GM21515 (cell line): ENCODE results near the gene LRRN3.
"Not testable (repeated sequence)": the region's sequence is repeated elsewhere in the genome, so short reads cannot be mapped to it uniquely, and the experiment has no call there.

ENCODE experiments used
- ATAC-seq: cut with Tn5 transposase; IDR thresholded peaks from one replicate; pipeline ENCODE4 v1.9.1; 2021; ENCODE audit not compliant: unreplicated experiment

The LRRN3 gene

DNA sequence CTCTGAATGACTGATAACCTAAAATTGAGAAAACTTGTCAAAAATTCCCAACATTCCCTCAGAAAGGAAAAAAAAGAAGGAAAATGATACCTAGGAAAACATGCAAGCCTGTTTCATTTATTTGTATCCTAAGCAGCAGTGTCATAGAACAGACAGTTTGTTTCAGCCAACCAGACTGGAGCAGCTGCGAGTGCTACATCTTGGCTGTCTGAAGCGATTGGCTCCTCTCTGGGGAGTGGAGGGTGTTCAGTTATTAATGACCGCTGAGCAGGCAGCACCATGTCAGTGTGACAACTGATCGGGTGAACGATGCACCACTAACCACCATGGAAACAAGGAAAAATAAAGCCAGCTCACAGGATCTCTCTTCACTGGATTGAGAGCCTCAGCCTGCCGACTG lies at the start of gene LRRN3:
LRRN3 (plus strand) TSS at position 282 of the 400 bp plus-strand sequence. CDS start 31,646 bp downstream, outside the sequence.
- ATAC-seq: no peak

DNA sequence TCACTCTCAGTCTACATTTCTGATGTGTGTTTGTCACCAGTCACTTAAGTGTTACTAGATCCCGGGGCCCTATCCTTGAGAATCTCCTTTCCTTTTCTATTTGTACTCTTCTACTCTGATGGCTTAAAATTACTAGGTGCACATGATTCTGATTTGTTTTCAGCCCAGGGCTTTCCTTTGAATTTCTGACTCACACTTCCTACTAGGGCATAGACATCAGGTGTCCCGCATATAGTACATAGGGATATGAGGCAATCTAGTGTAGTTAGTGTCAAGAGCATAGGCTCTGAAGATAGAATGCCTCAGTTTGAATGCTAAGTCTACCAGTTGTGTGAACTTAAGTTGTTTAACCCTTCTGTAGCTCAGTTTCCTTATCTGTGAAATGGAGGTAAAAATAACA lies 49.4 kb upstream of the LRRN3 start:
- no peak for ATAC-seq

DNA sequence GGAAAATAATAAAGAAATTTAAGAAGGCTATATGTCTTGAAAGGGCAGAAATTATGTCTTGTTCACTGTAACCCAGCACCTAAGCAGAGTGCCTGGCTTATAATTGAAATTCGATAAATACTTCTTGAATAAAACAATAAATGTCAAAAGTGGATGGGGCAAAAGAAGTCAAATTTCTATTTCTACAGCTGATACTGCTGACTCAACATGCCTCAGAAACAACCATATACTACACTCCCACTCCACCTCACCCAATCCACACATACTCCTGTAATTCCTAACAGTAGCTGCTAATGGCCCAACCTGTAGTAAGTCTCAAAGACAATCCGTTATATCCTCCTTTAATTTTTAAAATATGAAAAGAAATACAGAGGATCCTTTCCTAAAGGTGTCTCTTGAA lies 48.1 kb upstream of the LRRN3 start:
- ATAC-seq: no peak

DNA sequence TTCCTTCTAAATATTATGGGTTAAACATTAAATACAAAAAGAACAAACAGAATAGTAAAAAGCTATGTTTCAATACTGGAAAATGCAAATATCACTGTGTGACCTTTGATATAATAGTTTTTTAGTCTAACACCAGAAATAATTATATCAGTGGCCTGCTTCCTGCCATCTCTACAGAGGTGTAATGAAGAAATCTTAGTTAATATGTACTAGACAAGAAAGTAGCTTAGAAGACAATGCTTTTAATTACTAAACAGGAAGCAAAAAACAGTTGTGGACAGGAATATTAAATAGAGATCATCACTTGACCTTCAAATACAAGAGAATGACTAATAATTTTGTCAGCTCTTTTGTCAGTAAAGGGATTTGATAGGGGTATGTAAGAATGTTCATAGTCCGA lies 47.4 kb upstream of the LRRN3 start:
- no peak for ATAC-seq

DNA sequence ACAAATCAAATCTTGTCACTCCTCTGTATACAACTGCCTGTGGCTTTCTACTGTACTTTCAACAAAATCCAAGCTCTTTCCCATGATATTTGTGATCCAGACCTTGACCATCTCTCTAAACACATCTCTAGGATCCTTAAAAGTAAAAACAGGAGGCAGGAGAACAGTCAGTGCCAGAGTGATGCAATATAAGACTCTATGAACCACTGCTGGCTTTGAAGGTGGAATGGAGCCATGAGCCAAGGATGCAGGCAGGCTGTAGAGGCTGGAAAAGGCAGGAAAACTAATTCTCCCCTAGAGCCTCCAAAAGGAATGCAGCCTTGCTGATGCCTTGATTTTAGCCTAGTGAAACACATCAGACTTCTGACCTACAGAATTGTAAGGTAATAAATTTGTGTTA lies 45.5 kb upstream of the LRRN3 start:
- no peak for ATAC-seq

DNA sequence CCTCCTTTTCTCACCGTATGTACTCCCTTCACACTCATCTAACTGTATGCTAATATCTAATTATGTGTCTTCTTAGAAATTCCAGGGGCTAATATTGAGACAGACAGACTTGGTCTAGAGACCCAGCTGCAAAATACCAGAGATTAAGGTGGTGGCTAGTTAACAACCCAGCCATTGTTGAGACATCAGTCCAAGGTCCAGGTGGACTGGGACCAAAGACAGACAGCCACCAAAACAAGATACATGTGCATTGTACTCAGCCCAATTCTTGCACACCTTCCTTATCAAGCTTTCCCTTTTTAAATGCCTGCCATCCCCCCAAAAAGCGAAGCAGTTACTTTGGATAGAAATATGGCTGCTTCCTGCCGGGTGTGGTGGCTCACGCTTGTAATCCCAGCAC lies 43.3 kb upstream of the LRRN3 start:
- no peak for ATAC-seq

DNA sequence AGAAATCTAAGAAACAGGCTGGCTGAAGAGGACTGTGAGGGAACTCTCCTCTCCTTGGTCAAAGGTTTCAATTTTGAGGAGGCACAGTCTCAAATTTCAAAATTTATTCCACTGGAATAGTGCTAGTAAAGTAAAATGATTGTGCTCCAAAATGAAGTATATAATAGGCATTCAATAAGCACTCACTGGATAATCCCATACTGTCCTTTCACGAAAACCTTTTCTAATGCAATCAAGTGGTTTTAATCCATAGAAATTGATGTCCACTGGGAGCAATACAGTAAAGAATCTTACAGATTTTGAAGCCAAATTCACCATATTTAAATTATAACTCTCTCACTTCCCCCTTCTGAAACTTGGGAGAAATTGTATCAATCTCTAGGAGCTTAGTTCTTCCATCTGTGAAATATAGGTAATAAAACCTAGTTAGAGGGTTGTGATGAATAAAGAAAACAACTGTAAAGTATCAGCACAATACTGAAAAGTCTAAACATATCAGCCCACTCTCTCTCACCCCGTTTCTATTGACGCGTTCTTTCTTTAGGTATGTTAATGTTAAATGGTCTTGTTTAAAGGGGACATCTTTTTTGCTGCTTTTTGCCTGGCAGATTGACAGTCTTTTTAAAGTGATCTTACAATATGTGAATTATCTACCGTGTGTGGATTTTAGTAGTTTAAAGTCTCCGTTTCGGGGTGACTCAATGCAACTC lies 40.8 kb upstream of the LRRN3 start:
- ATAC-seq: no peak

DNA sequence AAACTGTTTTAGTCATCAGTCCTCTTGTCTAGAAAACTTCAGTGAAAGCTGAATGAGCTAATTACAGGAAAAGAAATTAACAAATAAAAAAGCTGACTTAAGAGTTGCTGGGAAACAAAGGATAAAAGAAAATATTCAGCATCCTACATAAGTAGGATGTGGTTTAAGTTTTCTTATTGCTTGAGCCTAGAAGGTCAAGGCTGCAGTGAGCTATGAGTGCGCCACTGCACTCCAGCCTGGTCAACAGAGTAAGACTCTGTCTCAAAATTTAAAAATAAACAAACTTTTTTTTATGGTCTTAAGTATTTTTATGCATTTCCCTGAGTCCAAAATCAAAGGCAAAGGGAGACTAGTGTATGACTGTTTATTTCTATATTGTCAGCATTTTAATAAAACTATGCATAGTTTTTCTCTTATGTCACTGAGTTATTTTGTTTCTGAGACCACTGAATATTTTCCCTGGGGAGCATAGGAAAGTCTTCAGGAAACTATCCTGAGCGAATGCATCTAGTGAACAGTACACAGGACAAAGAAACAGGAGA lies 40.0 kb upstream of the LRRN3 start:
- no peak for ATAC-seq

DNA sequence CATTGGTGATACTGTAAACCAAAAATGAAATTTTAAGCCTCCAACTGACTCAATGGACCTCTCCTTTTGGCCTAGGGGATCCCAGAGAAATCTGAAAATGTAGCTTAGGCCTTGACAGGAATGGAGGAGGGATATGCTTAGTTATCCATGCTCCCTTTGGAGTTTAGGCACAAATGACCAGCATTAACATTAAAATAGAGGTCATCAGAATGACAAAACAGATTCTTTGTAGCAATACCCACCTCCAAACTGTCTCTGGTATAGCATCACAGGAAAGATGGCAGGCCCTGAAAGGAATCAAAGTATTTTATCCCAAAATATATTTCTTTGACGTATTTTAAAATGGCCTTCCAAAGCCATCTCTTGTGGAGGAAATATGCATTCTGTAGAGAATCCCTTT lies 39.1 kb upstream of the LRRN3 start:
- no peak for ATAC-seq

DNA sequence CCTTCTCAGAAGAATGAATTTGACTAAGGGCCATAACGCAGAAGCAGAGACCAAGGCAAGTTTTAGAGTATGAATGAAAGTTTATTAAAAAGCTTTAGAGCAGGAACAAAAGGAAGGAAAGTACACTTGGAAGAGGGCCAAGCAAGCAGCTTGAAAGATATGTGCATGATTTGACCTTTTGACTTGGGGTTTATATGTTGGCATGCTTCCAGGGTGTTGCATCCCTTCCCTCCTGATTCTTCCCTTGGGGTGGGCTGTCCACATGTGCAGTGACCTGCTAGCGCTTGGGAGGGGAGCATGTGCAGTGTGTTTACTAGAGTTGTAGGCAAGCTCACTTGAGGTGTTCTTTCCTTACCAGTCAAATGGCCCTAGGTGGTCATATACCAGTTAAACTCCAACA lies 37.9 kb upstream of the LRRN3 start:
- ATAC-seq: no peak

DNA sequence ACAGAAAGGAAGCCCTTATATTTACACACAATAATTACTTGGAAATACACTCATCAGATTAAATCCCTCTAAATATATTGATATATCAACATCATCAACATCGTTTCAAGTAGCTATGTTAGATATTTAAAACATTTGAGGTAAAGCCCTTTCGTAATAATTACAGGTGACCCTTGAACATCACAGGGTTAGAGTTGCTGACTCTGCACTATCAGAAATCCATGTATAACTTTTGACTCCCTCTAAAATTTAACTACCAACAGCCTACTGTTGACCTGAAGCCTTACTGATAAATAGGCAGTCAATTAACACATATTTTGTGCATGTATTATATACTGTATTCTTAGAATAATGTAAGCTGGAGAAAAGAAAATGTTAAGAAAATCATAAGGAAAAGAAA lies 34.6 kb upstream of the LRRN3 start:
- no peak for ATAC-seq

DNA sequence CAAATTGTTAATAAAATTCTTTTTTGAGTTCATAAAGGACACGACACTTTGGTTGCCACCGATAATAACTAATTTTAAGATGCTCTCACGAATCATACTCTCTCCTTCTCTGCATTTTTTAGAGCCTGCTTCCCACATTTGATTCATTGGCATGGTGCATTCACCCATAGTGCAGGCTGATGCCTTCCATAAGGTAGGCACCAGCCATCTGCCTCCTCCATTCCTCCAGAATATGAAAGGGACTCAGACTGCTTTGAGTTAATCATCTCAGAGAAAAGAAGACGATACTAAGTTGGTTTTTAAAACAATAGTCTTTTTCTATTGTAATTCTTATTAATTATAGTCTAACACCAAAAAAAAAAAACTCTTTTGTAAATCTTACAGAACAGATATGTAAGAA lies 33.9 kb upstream of the LRRN3 start:
- ATAC-seq: no peak

DNA sequence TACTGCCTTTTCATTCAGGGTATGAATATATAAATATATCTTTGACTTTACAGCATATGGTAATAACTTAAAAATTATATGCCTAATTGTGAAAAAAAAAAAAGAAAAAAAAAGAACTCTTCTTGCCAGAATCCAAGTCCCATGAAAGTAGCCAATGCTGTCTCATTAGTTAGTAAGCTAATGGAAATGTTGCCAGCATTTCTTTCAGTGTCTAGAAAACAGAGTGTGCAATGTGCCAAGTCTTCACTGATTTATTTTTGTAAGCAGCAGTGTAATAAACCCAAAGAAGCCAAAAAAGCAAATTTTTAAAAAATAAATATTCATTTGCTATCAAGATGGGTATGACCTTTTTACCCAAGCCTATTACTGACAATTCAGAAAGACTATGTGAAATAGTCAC lies 31.1 kb upstream of the LRRN3 start:
- no peak for ATAC-seq

DNA sequence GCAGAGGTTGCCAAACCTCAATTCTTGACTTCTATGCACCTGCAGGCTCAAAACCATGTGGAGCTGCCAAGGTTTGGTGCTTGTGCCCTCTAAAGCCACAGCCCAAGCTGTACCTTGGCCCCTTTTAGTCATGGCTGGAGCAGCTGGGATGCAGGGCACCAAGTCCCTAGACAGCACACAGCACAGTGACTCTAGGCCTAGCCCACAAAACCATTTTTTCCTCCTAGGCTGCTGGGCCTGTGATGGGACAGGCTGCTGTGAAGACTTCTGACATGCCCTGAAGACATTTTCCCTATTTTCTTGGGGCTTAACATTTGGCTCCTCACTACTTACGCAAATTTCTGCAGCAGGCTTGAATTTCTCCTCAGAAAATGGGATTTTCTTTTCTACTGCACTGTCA lies 27.8 kb upstream of the LRRN3 start:
- ATAC-seq: no peak

DNA sequence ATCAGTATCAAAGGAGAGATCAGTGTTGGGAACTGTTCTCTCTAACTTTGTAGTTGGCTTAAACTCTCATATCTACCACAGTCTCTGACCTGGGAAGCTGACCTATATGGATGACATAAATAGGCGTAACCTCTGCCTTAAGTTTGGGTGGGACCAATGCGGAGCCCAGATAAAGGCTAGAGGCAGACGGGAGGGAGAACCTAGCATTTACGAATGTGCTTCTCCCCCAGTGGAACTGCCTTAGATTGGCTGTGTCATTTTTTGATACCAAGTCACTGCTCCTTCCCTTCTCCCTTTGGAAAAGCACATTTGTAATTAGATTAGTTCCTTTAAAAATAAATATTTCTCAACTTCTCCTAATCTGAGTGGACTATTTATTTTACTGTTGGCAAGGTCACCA lies 23.7 kb upstream of the LRRN3 start:
- ATAC-seq: no peak

DNA sequence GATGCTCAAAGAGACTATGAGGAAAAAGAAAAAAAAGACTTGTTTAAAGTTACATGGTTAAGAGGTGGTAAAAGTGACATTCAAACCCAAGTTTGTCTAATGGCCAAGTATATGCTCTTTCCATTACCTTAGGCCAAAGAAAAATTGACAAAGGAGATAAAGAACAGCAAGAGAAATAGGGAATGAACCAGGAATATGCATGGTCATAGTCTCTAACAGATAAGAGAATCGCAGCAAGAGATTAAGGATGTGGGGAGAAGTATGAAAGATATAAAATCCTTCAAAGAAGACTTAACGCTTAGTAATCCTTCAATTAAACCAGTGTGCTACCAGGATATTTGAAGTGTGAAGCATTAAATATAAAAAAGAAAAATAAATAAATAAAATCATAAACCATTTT lies 23.2 kb upstream of the LRRN3 start:
- no peak for ATAC-seq

DNA sequence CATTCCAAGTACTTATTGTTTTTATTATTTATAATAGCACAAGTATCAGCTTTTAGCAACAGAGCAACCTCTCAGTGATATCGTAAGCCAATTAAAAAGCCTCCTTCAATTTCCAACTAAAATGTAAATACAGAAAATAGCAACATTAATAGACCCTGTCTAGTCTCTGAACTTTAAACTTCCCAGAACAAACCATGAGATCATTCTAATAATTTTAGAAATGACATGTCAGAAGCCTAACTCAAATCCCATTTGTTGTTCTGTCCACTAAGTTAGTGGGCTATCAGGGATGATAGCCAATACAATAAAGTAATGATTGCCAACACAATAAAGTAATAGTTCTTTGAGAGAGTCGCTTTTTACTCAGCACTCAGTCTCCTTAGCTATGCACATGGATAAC lies 22.3 kb upstream of the LRRN3 start:
- no peak for ATAC-seq

DNA sequence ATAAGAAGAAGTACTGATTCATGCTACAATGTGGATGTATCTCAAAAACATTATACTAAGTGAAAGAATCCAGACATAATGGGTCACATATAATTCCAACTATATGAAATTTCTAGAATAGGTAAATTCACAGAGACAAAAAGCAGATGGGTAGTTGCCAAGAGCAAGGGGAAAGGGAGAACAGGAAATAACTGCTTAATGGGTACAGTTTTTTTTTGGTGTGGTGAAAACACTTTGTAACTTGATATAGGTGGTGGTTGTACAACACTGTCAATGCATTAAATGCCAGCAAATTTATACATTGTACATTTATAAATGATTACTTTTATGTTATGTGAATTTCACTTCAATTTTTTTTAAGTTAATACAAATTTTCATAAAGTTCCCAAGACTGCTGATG lies 19.4 kb upstream of the LRRN3 start:
- no peak for ATAC-seq

DNA sequence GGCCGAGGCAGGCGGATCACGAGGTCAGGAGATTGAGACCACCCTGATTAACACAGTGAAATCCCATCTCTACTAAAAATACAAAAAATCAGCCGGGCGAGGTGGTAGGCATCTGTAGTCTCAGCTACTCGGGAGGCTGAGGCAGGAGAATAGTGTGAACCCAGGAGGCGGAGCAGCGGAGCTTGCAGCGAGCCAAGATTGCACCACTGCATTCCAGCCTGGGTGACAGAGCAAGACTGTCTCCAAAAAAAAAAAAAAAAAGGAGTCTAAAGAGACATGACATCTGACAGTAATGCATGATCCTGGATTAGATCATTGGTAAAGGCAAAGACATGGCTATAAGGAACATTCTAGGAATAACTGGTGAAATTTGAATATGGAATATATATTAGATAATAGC lies 18.3 kb upstream of the LRRN3 start:
- not testable (repeated sequence) for ATAC-seq

DNA sequence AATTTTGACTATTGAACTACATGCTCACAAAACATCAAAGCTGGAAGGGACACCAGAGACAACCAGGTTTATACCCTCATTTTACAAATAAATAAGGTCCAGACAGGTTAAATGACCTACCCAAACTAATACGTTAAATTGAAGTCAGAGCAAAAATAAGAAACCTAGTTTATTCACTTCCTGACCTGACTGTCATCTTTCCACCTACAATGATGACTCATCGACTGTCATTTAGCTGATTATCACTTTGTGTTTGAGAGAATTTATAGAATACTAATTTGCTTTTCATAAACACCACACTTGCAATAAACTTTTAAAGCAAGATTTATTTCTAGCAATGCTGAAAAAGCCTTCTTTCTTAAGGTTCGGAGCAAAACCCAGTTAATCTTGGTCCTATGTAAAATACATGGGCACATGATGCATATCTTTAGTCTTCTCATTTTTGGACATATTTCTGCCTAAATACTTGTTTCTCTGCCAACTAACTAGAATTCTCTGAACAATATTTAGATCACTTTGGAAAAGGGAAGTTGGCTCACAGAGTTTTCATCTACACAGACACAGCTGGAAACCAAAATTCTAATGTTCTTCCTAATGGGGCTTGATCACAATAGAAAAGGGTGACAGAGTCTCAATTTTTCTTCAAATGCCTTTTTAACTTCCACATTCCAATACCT lies 16.7 kb upstream of the LRRN3 start:
- ATAC-seq: no peak

DNA sequence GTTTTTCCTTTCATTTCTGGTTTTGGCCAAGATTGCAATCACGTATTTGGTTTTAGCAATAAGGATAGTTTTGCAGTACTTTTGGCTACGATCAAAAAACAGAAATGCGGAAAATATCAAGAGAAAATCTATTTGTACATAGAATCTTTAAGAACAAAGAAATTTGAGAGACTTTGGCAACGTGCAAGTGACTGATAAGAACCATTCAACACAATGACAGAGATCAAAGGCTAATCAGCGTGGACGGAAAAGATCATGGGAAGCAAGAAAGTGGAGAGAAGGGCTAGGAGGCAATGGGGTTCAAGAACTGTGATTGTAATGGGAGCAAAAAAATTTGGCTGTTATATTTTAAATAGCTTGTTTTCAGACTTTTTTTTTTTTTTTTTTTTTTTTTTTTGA lies 16.2 kb upstream of the LRRN3 start:
- no peak for ATAC-seq

DNA sequence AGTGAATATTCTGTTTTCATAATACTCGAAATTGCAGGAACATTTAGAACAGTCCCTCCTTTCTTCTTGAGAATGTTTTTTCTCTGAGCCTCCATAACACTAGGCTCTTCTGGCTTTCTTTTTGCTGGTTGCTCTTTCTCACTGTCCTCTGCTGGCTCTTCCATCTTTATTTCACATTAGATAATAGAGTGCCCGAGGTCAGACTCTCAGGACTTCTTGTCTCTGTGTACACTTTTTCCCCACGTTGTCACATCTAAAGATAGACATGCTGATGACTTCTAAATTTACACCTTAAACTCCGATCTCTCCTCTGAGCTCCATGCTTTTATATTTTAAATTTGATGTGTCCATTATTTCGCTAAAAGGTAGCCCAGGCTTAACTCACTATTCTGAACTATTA lies 15.4 kb upstream of the LRRN3 start:
- ATAC-seq: no peak

DNA sequence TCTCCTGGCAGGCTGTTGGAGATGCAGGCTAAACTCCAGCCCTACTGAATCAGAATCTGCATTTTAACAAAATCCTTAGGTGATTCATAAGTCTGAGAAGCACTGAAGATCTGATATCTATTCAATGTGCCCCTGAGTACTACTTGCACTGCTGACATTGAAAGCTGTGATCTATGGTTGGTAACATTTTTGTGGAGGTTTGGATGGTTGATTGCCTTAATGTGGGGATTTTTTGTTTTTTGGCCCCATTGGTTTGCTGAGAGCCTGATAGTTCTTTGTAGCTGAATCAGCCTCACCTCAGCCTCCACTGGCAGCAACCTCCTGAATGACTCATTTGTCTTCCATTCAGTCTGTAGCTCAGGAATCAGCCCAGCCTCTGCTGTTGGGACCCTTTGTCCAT lies 14.7 kb upstream of the LRRN3 start:
- no peak for ATAC-seq
